Measurements from ENCODE around the gene B2M. TPM values are rescaled to one million over a fixed set of nuclear protein-coding genes. Genes with fewer than 3 reads are reported as not detected.

B2M gene
- total and polyA plus RNA-seq, 2 donors (not counting 1 experiment from before 2014, with no cell fraction given) = 3,981 to 17,989 TPM

DNA sequence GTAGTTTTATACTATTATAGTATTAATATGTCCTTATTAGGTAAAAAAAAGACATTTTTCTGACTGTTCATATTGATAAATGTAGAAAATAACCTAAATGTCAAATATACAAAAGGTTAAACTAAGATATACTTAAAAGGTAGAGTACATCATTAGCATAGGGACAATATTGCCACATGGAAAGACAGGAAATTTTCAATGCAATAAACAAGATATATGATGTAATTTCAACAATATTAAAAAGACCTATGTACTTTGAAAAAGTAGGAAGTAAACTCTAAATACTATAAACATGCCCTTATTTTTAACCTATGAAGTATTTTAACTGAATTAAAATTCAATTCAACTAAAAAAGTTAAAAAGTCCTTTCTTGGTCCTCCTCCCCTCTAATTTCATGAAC, 49.7 kb upstream of the B2M start:
- ChIA-PET POLR2A (interaction anchor here (5.8 to 16.6 kb wide), 2 partner anchors 21 to 60 kb away, joined by 51 to 819 read pairs; partner anchors contain the start of genes B2M, PATL2 and TRIM69), CTCF (interaction anchor here (0.9 to 9.5 kb wide), 7 partner anchors 46 to 129 kb away, joined by 3 to 353 read pairs (median 14); partner anchors contain the start of genes B2M, PATL2 and TRIM69)
- Histone ChIP-seq H2AFZ (ENCODE audit: insufficient read depth, low read depth, low read length, poor library complexity, severe bottlenecking) (no peak overlapping the region), H3K27ac (ENCODE audit: low read length in 2 of 2) (peak overlapping the region; percentile 96 to 97), H3K27me3 (replicated peaks in 1 of 4; ENCODE audit: control extremely low read depth in 1 of 4, control insufficient read depth in 3 of 4, insufficient read depth in 4 of 4, low read length in 3 of 4) (no peaks in the 10 kb centered on the region), H3K9ac (ENCODE audit: low read length) (no peak overlapping the region), H3K4me2 (replicated peaks; ENCODE audit: low read depth, low read length, poor library complexity, severe bottlenecking) (peak overlapping the region; percentile 94), H3K9me3 (ENCODE audit: control extremely low read depth in 1 of 3, control insufficient read depth in 2 of 3, insufficient read depth in 1 of 3, low read length in 2 of 3) (no peaks in the 10 kb centered on the region), H3K4me1 (ENCODE audit: control insufficient read depth in 2 of 2, insufficient read depth in 2 of 2, low read length in 2 of 2) (peaks cover 35 to 40% of the 10 kb centered on the region in 2 donors), H3K4me3 (ENCODE audit: control extremely low read depth in 1 of 5, extremely low read depth in 1 of 5, insufficient read depth in 1 of 5, low read depth in 2 of 5, low read length in 4 of 5) (no peak overlapping the region), H3K79me2 (ENCODE audit: control insufficient read depth, insufficient read depth, low read length) (peaks cover 75% of the 10 kb centered on the region), H4K20me1 (ENCODE audit: control insufficient read depth, insufficient read depth, low read length, poor library complexity, severe bottlenecking) (no peaks in the 10 kb centered on the region), H3K36me3 (replicated peaks in 1 of 2; ENCODE audit: control extremely low read depth in 1 of 2, control insufficient read depth in 1 of 2, extremely low read depth in 1 of 2, insufficient read depth in 2 of 2, low read length in 1 of 2) (peaks cover 8 to 27% of the 10 kb centered on the region in 2 experiments)
- H3K27ac Mint-ChIP-seq = peak overlapping the region; percentile 54
- ATAC-seq (ENCODE audit: low read depth) (no peak), DNase-seq (no peak)
- TF ChIP-seq, protein P1, sequence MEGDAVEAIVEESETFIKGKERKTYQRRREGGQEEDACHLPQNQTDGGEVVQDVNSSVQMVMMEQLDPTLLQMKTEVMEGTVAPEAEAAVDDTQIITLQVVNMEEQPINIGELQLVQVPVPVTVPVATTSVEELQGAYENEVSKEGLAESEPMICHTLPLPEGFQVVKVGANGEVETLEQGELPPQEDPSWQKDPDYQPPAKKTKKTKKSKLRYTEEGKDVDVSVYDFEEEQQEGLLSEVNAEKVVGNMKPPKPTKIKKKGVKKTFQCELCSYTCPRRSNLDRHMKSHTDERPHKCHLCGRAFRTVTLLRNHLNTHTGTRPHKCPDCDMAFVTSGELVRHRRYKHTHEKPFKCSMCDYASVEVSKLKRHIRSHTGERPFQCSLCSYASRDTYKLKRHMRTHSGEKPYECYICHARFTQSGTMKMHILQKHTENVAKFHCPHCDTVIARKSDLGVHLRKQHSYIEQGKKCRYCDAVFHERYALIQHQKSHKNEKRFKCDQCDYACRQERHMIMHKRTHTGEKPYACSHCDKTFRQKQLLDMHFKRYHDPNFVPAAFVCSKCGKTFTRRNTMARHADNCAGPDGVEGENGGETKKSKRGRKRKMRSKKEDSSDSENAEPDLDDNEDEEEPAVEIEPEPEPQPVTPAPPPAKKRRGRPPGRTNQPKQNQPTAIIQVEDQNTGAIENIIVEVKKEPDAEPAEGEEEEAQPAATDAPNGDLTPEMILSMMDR (IDR thresholded peaks at IDR 0.05) = no peak
- TF ChIP-seq EZH2 (IDR thresholded peaks at IDR 0.05; ENCODE audit: borderline replicate concordance, insufficient read depth, low read depth, low read length, poor library complexity, severe bottlenecking) = no peak
- no peaks in the 10 kb centered on the region for H3K9me3 Mint-ChIP-seq (ENCODE audit: insufficient read depth)
- intact Hi-C loops (cut with micrococcal nuclease) = loop anchor here (5.0 kb wide), 2 partner anchors 124 to 861 kb away; partner anchors contain the start of genes EIF3J and SLC30A4
- peak overlapping the region; percentile 40 for H3K4me3 Mint-ChIP-seq
- H3K27me3 Mint-ChIP-seq = no peaks in the 10 kb centered on the region
- H3K4me1 Mint-ChIP-seq = peaks cover 35% of the 10 kb centered on the region
